ENCODE data around the gene UBE4A.

The UBE4A gene
- long read RNA-seq, donor 1 = 0 reads
- long read RNA-seq, donor 2, partial matches to known transcripts = 8 of 8 reads
- long read RNA-seq, donor 2, other reads (novel, unspliced or antisense) = 0 of 8 reads
- long read RNA-seq, donor 3, full-length matches to known transcripts = 2 of 7 reads
- long read RNA-seq, donor 3, partial matches to known transcripts = 5 of 7 reads
- long read RNA-seq, donor 3, other reads (novel, unspliced or antisense) = 0 of 7 reads
- long read RNA-seq, donor 4, partial matches to known transcripts = 42 of 42 reads
- long read RNA-seq, donor 4, other reads (novel, unspliced or antisense) = 0 of 42 reads
- long read RNA-seq, donor 5, full-length matches to known transcripts = 1 of 1 reads
- long read RNA-seq, donor 5, partial matches to known transcripts = 0 of 1 reads
- long read RNA-seq, donor 5, other reads (novel, unspliced or antisense) = 0 of 1 reads
- long read RNA-seq, donor 6, partial matches to known transcripts = 18 of 18 reads
- long read RNA-seq, donor 6, other reads (novel, unspliced or antisense) = 0 of 18 reads
- long read RNA-seq, donor 7, full-length matches to known transcripts = 2 of 29 reads
- long read RNA-seq, donor 7, partial matches to known transcripts = 27 of 29 reads
- long read RNA-seq, donor 7, other reads (novel, unspliced or antisense) = 0 of 29 reads
- long read RNA-seq, donor 8, full-length matches to known transcripts = 4 of 4 reads
- long read RNA-seq, donor 8, partial matches to known transcripts = 0 of 4 reads
- long read RNA-seq, donor 8, other reads (novel, unspliced or antisense) = 0 of 4 reads

GRCh38 chr11:118359295-118359958, at the start of gene UBE4A:
UBE4A (plus strand) TSS chr11:118359600; CDS start chr11:118365081, 5,481 bp downstream.
- peak; percentile 89 for DNase-seq

- DNase-seq = no peak
These were observed 49.1 kb upstream of the UBE4A start for GRCh38 chr11:118310271-118310670.

GRCh38 chr11:118310781-118311485, 48.5 kb upstream of the UBE4A start:
- DNase-seq = no peak

GRCh38 chr11:118311518-118311917, 47.9 kb upstream of the UBE4A start:
- no peak for DNase-seq

GRCh38 chr11:118312328-118312727, 47.1 kb upstream of the UBE4A start:
- no peak for DNase-seq

GRCh38 chr11:118313242-118313641, 46.2 kb upstream of the UBE4A start:
- no peak for DNase-seq

- no peak for DNase-seq
These were observed 44.4 kb upstream of the UBE4A start for GRCh38 chr11:118314988-118315411.

GRCh38 chr11:118318124-118318523, 41.3 kb upstream of the UBE4A start:
- no peak for DNase-seq

GRCh38 chr11:118318581-118319336, 40.6 kb upstream of the UBE4A start:
- no peak for DNase-seq

- no peak for DNase-seq
These were observed 40.1 kb upstream of the UBE4A start for GRCh38 chr11:118319337-118319707.

GRCh38 chr11:118320515-118320914, 38.9 kb upstream of the UBE4A start:
- no peak for DNase-seq

- DNase-seq = no peak
These were observed 37.9 kb upstream of the UBE4A start for GRCh38 chr11:118321386-118322082.

- DNase-seq = no peak
These were observed 36.7 kb upstream of the UBE4A start for GRCh38 chr11:118322721-118323120.

- no peak for DNase-seq
These were observed 34.1 kb upstream of the UBE4A start for GRCh38 chr11:118325283-118325682.

GRCh38 chr11:118328745-118329144, 30.7 kb upstream of the UBE4A start:
- no peak for DNase-seq

- DNase-seq = no peak
These were observed 24.7 kb upstream of the UBE4A start for GRCh38 chr11:118334745-118335144.

- no peak for DNase-seq
These were observed 20.8 kb upstream of the UBE4A start for GRCh38 chr11:118338637-118339061.

- no peak for DNase-seq
These were observed 20.0 kb upstream of the UBE4A start for GRCh38 chr11:118339281-118339961.

- DNase-seq = no peak
These were observed 19.0 kb upstream of the UBE4A start for GRCh38 chr11:118340449-118340848.

GRCh38 chr11:118341261-118341660, 18.1 kb upstream of the UBE4A start:
- no peak for DNase-seq

Measured in right kidney (tissue), 9 donors.